GM19372 (cell line): ENCODE measurements around the gene MROH2B.
"Not testable (repeated sequence)": the region's sequence is repeated elsewhere in the genome, so short reads cannot be mapped to it uniquely, and the experiment has no call there.

ENCODE experiments used
- ATAC-seq: cut with Tn5 transposase; IDR thresholded peaks from one replicate; pipeline ENCODE4 v1.9.1; 2021; ENCODE audit warnings: mild to moderate bottlenecking, low read depth, moderate library complexity; ENCODE audit not compliant: unreplicated experiment

The MROH2B gene

DNA sequence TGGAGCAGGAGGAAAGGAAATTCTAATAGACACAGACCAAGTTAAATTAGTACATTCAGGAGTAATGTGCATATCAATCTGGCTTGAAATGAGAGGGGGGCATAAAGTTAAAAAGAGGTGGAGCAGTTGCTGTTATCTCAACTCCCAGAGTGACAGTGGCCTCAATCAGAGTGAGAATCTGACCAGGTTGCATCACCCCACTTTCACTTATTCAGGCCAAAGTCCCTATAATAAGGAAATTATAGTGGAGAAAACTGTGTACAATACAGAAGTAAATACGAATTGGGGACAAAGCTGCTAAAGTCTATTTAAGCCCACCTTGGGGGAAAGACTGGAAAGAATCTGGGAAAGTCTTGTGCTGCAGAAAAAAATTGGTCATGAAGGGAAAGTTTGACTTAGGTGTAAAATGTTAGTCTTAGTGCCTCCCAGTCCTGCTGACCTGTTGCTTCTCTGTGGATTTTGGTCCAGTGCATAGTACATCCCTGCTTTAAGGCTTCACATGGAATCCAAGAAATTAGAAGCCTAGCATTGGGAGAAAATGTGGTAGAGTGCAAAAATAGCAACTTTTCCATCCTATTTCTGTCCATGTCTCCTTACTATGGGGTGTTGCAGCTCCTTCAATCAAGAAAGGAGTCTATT, 27.9 kb downstream of the MROH2B start:
- no peak for ATAC-seq

DNA sequence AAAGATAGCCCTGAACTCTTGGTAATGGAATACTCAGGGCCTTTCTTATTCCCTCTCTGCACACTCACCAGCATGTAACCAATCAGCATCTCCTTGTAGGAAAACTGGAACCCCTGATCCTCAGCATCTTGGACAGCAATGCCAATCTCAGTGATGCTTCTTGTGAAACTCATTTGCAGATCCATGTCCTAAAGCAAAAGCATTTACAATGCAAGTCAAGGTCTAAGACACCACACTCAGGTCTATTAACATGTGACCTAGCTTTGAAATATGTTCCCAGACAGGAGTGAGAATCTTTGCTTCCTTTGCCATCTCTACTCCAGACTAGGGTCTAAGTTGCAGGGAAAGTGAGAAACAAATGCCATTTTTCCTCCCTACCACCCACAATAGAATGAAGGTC, 38.2 kb downstream of the MROH2B start:
- no peak for ATAC-seq

DNA sequence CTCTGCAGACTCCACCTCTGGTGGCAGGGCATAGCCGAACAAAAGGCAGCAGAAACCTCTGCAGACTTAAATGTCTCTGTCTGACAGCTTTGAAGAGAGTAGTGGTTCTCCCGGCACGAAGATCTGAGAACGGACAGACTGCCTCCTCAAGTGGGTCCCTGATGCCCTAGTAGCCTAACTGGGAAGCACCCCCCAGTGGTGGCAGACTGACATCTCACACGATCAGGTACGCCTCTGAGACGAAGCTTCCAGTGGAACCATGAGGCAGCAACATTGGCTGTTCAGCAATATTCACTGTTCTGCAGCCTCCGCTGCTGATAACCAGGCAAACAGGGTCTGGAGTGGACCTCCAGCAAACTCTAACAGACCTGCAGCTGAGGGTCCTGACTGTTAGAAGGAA, 48.5 kb downstream of the MROH2B start:
- not testable (repeated sequence) for ATAC-seq

DNA sequence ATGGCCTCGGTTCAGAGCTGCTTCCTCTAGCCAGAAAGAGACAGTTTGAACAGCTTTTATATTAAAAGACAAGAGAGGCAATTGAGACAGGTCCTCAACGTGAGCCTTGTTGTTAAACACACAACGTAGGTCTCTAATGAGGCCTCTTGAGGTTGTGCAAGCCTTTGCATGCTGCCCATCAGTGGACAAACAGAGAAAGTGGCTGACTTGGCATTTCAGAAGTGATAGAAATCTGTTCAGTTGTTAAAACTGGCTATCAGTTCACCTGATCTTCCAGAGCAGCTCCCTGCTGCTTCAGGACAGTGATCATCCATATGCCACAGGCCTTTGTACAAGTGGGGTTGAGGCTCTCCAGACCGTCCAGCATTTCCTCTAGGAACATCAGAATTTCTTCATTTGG, 58.8 kb downstream of the MROH2B start:
- ATAC-seq: no peak

DNA sequence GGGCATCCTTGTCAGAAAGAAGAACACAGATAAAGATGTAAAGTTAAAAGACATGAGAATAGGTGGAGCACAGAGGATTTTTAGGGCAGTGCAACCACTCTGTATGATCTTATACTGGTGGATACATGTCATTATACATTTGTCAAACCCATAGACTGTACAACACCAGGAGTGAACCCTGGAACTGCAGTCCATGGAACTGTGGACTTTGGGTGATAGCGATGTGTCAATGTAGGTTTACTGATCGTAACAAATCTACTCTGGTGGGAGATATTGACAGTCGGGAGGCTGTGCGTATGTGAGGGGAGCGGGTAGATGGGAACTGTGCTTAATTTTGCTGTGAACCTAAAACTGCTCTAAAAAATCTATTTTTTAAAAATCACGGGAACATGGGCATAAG, 60.6 kb downstream of the MROH2B start:
- no peak for ATAC-seq

DNA sequence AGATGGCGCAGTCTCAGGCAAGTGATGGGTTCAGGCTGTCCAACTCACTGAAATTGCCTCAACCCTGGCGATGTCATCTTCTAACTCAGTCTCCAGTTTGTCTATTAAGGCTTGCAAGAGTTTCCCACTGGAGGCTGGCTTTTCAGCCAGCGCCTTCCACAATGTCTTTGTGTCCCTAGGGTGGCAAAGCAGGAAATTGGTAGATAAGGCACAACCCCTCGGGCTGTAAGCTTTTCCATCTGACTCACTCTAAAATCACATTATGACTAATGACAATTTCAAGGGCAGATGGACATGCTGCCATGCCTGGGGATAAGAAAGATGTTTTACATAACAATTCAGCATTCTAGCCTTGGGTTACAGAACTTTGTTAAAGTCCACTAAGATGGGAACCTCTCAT, 61.9 kb downstream of the MROH2B start:
- no peak for ATAC-seq

DNA sequence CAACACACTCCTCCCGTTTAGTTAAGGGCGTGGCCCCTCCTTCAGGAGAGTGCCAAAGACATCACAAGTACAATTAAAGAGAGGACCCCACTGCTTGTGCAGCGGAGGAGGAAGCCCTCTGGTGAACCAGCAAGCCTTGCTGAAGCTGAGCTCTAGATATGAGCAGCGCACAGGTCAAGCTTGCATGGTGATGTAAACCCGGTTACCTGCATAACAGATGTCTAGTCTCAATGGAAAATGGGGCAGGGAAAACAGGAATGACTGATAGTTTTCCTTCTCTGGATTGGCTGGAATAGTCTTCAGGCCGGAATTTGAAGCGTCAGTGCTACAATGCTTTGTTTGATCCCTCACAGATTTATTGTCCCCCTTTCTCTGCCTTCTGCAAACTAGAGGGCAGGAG, 66.2 kb downstream of the MROH2B start:
- ATAC-seq: no peak

DNA sequence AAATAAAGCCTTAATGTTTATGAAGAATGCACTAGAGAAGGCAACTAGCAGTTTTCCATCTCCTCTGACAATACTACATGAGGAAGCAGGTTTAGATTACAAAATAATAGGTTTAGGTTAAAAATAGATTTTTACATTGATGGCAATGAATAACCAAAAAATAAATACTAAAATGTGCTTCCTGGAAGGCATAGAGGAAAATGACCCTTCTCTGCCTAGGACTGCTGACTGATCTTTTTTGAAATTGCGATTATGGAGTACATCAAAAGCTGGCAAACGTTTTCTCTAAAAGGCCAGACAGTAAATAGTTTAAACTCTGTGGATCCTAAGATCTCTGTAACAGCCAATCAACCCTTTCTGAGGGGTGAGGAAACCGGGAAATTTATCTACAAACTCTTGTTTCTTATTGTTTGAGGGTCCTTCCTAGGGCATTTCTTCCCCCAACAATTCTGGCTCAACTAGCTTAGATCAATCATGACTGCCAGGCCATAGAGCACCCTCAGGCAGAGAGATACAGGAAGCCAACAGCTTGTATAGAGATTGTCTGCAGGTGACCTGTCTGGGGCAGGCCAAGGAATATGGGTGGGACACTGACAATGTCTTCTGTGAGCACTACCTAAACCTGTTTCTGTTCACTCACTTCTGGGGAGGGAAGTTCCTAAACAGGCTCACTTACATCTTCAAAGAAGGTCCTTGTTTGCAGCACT, 67.3 kb downstream of the MROH2B start:
- ATAC-seq: no peak

DNA sequence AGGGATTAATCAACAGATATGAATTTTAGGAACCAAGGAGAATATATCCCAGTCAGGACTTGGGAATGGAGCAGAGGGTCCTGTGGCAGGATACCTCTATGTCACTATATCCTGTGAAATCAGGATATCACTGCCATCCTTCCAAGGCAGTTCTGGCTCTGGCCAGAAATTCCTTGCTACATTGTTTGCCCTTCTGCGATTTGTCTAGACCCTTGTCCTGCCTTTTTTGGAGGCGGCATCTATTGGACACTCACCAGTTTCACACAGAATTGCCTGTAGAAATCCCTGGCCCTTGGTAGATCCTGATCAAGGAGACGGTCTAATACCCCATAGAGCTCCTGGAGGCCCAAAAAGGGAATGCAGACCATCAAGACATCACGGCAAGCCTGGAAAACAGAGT, 71.2 kb downstream of the MROH2B start:
- no peak for ATAC-seq

DNA sequence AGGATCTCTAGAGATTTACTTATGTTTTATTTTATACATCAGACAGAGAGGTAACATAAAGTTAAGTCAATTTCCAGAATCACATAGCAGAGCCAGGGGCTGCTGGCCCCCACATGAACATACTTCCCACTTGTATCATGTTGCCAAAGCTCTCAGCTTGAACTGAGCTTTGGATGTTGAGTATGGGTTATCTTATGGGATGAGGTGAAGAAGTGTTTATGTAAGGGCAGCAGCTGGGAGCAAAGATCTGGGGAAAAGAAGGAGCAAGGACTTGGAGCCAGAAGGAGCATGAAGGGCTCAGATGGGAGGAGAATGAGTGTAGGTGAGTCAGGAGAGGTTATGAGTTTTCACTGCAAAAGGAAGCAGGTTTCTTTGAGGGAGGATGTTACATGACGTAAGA, 72.0 kb downstream of the MROH2B start:
- no peak for ATAC-seq

DNA sequence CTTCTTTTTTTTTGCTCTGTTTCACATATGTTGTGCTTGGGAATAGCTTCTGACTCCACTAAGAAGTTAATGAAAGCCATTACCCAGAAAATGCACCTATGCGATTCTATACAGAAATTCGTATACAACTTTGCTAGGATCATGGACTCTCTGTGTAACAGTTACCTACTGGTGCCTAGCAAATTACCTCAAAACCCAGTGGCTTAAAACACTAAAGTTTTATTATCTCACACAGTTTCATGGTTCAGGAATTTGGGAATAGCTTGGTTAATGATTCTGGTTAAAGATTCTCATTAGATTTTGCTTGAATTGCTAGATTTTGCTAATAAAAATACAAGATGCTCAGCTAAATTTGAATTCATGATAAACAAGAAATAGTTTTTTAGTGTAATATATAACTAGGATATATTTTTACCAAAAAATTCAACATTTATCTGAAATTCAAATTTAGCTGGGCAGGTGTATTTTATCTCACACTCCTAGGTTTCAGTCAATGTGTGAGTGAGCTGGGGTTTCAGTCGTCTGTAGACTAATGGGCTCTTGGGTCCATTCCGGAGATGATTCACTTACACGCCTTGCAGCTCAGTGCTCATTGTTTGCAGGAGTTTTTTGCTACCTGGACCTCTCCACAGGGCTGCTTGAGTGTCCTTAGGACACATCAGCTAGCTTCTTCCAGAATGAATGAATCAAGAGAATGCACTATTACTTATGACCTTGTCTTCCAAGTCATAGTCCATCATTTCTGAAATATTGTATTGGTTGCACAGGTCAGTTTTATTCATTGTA, 75.1 kb downstream of the MROH2B start:
- no peak for ATAC-seq

DNA sequence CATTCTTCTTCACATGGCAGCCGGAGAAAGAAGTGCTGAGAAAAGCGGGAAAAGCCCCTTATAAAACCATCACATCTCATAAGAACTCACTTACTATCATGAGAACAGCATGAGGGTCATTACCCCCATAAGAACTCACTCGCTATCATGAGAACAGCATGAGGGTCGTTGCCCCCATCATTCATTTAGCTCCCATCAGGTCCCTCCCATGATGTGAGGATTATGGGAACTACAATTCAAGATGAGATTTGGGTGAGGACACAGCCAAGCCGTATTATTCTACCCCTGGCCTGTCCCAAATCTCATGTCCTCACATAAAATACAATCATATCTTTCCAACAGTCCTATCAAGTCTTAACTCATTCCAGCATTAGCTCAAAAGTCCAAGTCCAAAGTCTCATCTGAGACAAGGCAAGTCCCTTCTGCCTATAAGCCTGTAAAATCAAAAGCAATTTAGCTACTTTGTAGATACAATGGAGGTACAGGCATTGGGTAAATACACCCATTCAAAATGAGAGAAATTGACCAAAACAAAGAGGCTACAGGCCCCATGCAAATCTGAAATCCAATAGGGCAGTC, 79.1 kb downstream of the MROH2B start:
- ATAC-seq: no peak

DNA sequence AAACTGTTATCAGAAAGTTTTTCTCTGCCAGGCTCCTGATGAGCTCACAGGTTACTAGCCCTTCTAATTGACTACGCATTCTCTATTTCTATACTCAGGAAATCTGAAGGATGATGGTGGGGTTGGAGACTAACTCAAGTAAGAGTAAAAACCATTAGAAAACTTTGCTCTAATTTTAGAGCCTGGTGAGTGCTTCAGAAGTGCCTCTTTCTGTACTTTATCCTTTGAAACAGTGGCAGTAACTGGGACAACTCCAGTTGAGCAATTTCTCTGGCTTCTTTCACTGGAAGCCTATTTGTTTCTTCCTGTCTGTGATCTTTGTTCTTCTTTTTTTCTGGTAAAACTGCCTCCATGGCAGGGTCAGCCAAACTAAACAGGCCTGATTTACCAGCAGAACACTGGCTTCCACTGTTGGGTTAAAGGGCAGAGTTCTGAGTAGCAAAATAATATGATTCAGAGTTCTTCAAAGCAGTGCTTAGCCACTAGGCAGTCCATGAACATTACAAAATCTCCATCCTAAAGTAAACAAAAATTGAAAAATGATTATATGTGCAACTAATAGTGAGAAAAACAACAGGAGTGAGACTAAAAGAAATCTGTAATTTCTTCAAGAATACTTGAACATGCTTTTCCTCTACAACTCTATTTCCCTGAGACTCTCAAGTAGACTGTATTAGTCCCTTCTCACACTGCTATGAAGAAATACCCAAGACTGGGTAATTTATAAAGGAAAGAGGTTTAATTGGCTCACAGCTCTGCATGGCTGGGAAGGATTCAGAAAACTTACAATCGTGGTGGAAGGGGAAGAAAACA, 79.8 kb downstream of the MROH2B start:
- ATAC-seq: no peak

DNA sequence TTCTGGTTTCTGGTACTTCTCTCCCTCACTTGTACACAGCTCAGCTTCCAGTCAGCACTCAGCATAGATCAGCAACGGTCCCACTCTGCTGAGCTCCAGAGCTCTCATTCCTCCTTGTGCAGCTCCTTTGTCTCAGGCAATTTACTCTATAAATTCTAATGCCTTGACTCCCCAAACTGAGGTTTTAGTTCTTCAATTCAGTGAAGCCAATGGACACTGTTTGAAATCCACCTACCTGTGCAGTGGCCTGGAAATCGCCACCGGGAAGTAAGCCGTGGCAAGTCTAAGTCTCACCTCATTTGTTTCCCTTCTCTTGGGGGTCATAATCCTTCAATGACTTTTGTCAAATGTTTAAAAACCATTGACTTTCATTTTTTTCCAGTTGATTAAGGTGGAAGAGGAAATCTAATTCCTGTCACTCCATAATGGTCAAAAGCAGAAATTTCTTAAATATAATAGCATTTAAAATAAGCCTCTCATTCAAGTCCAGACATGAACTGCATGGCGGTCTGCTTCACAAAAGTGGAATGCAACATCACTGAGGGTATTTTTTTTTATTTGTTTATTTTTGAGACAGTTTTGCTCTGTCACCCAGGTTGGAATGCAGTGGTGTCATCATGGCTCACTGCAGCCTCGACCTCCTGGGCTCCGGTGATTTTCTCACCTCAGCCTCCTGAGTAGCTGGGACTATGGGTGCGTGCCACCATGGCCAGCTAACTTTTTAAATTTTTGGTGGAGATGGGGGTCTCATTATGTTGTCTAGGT, 82.2 kb downstream of the MROH2B start:
- ATAC-seq: no peak

DNA sequence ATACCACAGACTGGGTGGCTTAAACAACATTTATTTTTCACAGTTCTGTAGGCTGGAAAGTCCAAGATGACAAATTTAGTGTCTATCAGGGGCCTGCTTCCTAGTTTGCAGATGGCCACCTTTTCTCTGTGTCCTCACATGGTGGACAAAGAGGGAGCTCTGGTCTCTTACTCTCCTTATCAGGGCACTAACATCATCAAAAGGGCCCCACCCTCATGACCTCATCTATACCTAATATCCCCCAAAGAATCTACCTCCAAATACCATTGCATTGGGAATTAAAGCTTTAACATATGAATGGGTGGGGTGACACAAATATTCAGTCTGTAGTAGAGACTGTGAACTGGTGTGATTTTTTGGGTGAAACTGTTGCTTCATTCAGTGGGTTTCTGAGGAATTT, 83.8 kb downstream of the MROH2B start:
- ATAC-seq: no peak

DNA sequence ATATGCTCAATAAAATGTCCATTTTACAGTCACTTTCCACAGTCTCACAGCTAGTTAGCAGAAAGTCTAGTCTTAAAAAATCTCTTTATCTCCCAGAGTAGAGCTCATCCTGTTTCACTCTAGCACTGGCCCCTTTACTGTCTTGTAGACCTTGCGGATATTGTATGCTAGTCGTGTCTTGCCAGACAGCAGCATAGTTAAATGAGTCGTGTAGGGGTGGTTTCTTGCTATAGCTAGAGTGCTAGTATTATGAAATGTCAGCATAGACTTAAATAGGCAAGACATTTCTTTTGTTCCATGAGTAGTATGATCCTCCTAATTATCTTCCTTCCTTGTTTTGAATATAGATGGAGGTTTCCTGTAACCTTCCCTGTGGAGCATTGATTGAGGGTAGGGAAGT, 84.5 kb downstream of the MROH2B start:
- no peak for ATAC-seq

DNA sequence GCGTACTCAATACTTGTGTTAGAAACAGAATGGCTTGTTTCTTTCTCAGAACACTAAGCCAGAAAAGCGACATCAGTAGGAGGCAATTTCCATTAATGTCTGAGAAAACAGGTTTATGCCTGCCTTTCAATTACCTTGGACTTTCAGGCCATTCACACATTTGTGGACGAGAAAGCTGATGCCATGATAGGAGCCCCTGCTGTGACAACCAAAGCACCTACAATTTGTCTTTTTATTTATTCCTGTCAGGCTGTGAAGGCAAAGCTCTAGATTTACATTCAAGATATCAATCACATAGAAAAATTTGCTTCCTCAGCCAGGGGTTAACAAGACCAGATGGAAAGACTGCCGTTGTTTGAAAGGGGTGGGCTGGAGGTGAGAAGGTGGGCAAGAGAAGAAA, 85.6 kb downstream of the MROH2B start:
- ATAC-seq: no peak

DNA sequence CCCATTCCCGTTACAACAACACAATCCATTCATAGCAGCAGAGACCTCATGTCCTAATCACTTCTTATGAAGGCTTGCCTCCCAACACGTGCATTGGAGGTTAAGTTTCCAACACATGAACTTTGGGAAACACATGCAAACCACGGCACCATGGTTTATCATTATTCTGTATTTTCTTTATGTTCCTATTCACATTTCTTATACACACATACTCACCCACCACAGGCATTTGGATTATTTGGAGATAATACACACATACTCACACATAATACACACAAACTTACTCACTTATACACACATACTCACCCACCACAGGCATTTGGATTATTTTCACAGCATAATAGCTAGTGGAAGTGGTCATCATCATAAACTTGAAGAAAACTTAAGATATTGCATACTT, 86.3 kb downstream of the MROH2B start:
- no peak for ATAC-seq

DNA sequence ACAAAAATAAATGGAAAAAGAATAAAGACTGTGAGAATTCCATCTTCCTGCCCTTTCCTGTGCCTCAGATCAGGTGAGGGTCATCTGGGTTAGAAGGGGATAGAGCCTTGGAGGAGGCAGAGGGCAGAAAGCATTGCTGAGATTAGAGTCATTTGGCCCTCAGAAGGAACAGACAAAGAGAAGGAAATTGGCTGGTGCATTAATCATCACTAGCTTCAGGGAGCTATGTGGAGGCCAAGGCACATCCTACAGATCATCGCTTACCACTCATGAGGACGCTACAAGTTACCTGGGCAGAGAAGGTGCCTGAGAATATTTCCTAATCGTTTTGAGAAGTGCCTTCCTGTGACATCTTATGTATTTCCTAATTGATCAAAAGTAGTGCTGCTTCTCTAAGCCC, 87.4 kb downstream of the MROH2B start:
- no peak for ATAC-seq

DNA sequence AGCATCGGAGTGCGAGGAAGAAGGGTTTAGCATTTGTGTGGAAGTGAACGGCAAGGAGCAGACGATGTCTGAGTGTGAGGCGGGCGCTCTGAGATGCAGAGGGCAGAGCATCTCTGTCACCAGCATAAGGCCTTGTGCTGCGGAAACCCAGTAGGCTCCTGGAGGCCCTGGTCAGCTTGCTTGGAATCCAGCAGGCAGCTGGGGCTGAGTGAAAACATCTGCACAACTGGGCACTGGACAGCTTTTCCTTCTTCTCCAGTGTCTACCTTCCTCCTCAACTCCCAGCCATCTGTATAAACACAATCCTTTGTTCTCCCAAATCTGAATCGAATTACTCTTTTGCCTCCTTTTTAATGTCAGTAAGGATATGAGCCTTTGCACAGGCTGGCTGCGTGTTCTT, 89.7 kb downstream of the MROH2B start:
- ATAC-seq: no peak
